Measurements from ENCODE around the gene ZNF491.

GRCh38 chr19:11784356-11784755 lies 14.0 kb upstream of the ZNF491 start:
- TF ChIP-seq CTCF (IDR thresholded peaks at IDR 0.05; ENCODE audit: low read depth, low read length) (no peak), EZH2phosphoT487 (IDR thresholded peaks at IDR 0.05; ENCODE audit: low read depth) (no peak)

Data from OCI-LY3 (cell line).